ENCODE measurements around the gene FLT3. TPM values are rescaled to one million over a fixed set of nuclear protein-coding genes. Genes with fewer than 3 reads are reported as not detected.

FLT3 gene
- total RNA-seq, result under 0.01 TPM in 1 of 2 replicates, not detected in the other

DNA sequence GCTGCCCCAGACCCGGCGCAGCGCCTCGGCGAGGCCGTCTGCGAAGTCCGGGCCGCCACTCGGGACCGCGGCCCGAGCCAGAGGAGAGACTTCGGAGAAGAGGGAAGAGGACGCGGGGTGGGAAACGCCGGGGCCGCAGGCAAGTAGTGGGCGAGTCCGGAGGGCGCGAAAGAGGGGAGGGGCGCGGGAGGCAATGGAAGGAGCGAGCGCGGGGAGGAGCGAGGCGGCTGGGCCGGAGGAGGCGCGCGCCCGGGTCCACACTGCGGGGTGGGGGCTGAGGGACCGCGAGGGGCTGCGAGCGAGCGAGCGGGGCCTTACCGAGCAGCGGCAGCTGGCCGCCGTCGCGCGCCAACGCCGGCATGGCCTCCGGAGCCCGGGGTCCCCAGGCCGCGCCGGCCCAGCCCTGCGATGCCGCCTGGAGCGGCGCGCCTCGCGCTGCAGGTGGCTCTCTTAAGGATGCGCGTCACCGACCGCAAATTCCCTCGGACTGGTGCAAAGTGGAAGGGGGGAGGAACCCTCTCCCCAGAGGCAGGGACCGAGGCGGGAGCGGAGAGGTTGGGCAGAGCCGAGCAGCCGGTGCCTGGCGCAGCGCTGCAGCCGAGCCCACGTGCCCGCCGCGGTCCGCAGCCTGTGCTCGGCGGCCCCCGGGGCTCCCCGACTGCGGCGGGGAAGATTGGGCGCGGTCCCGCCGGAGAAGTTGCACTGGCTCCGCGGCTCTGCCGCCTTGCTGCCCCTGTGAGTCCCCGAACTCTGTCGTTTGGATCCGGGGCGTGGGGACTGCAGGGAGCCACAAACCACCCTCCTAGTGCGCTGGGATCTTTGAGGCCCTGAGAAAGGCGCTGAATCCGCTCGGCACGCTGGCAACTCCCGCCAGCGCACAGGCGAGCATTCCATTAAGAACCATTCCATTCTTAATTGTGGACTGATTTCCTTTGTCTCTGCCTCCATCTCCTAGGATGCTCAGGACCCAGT is at the start of gene FLT3:
Gene FLT3 (minus strand): TSS at position 427 of the 972 bp plus-strand sequence. CDS start 66 bp downstream, at position 361.

DNA sequence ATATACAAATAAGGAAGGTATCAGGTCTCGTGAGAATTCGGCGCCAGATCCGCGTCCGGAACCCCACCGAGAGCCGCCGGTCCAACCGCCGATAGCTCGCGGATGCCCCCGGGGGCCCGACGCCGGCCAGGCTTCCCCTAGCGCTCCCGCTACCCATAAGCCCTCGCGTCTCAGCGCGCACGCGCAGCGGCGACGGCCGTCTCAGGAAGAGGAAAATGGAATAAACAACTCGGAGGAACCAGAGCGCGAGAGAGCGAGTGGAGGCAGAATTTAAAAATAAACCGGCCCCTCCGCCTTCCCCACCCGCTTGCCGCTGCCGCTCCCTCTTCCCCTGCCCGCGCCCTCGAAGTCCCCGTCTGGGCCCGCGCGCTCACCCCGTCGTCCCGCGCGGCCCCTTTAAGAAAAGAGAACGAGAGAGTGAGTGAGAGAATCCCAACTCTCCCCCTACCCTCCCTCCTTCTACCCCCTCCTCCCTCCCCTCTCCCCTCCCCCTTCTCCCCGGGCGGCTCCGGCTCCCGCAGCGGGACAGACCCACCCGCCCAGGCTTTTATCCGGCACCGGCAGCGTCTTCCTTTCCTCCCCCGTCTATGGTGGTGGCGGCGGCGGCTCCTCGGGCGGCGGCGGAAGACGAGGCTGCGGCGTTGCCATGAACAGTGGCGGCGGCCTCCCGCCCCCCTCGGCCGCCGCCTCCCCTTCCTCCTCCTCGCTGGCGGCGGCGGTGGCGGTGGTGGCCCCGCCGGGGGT is 37.8 kb upstream of the FLT3 start, which contains the start of gene PAN3:
Gene PAN3 (plus strand): TSS at position 534 of the 744 bp plus-strand sequence. CDS start 113 bp downstream, at position 647.

DNA sequence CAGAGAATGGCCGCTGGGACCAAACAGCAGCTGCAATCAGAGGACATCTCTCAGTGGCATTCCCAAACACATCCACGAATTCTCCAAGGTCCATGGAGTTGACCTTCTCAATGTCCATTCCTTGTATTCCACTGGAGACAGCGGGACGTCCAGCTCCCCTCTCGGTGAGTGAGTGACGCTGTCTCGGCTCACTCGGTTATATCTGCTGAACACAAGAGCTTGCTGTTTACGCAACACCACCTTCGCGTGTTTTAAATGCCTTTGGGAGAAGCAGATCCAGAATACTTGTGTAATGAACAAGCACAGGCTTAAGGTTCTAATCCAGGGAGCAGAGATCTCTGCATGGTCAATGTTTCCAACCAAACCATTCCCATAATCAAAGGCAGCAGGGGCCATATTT is 111.9 kb downstream of the FLT3 start, which contains the start of gene URAD:
Gene URAD (minus strand): TSS at position 174 of the 400 bp plus-strand sequence. CDS start 56 bp downstream, at position 118.

DNA sequence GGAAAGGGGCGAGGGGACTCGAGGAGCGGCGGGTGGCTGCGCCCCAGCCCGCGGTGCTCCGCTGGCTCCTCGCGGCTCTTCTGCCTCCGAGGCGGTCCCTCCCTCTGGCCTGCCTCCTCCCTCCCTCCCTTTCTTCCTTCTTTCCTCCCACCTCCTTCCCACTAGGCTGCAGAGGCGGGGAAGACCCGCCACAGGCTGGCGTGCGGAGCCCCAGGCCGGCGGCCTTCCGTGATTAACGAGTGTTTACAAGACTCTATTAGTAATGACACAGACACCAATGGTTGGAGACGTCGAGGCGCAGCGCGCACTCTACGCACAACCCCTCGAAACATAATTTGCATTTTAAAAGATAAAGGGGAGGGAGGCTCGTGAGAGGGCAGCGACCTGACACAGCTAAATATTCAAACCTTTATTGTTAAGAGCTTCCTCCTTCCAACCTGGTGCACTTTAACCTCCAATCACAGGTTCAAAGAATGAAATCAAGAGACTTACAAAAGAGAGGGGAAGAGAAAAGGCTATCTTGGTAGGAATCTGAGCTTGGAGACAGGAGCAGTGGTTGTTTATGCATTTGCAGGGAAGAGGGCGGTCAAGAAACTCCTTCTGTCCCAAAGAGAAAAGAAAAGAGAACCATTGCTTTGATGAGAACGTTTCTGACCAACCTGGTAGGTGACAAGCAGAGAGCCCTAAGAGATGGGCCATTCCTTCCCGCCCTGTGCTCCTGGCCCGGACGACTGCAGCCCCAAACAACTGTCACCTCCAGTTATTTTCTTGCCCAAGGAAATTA is 131.1 kb downstream of the FLT3 start, which contains the start of gene CDX2:
Gene CDX2 (minus strand): TSS at position 234 of the 784 bp plus-strand sequence. CDS start 309 bp downstream, outside the sequence.

Small RNA genes lying within 50 kb of the gene (small RNA-seq; reads per million reads assigned to genes)
- gene RN7SL272P, result not detected

Other genes with a start within 250 kb of the FLT3 start
- not detected in 2 replicates for gene PDX1, start 180.6 kb downstream of the FLT3 start, total RNA-seq
- not detected in 2 replicates for gene CDX2, start 131.3 kb downstream of the FLT3 start, total RNA-seq
- not detected in 2 replicates for gene URAD, start 111.9 kb downstream of the FLT3 start, total RNA-seq
- 31.5 and 35.2 TPM in 2 replicates for gene PAN3, start 38.0 kb upstream of the FLT3 start, total RNA-seq